Gastroesophageal sphincter (tissue), 4 donors: ENCODE results near the gene DBF4B. TPM values are rescaled to one million over a fixed set of nuclear protein-coding genes. Genes with fewer than 3 reads are reported as not detected.

Source experiments
- ATAC-seq: fragments of 150-250 bp; one replicate; pipeline ENCODE4 v1.9.1; 2016; ENCODE audit warnings: mild to moderate bottlenecking, moderate library complexity
- H3K27ac ChIP-seq, 4 donors: fragments of 200-600 bp; sonication (generic) in 3 of 4; 1 replicate in 3 of 4; 2 replicates in 1 of 4; pipeline ENCODE4 v1.5.1; 2016 to 2019
- H3K27me3 ChIP-seq: fragments of 200-600 bp; sonication (generic); one replicate; pipeline ENCODE4 v1.5.1; 2019
- H3K36me3 ChIP-seq, 2 donors: fragments of 200-600 bp; sonication (generic); one replicate each; pipeline ENCODE4 v1.5.1; 2019; ENCODE audit warnings: control low read depth in 1 of 2
- H3K4me1 ChIP-seq, 3 donors: fragments of 200-600 bp; sonication (generic); 1 replicate in 2 of 3; 2 replicates in 1 of 3; pipeline ENCODE4 v1.5.1; 2016 to 2019; ENCODE audit warnings: control low read depth in 2 of 3
- H3K4me3 ChIP-seq, 2 donors: fragments of 200-600 bp; sonication (generic); one replicate each; pipeline ENCODE4 v1.5.1; 2019; ENCODE audit warnings: mild to moderate bottlenecking in 1 of 2, moderate library complexity in 1 of 2
- H3K9me3 ChIP-seq, 3 donors: fragments of 200-600 bp; sonication (generic); one replicate each; pipeline ENCODE4 v1.5.1; 2017 to 2019; ENCODE audit warnings: control low read depth in 2 of 3
- CTCF ChIP-seq, 4 experiments: fragments of 200-600 bp in 2 of 4; fragments of 450-650 bp in 2 of 4; sonication (generic) in 1 of 4; IDR thresholded peaks; one replicate each; pipeline ENCODE4 v1.5.1; 2017 to 2019; ENCODE audit warnings: antibody characterized with exemption in 4 of 4, mild to moderate bottlenecking in 2 of 4, moderate library complexity in 2 of 4
- EP300 ChIP-seq: sonication (generic); formaldehyde crosslinking; IDR thresholded peaks from one replicate; pipeline ENCODE4 v1.6.1; 2017; ENCODE audit warnings: antibody characterized with exemption, mild to moderate bottlenecking
- POLR2A ChIP-seq, 2 donors: fragments of 450-650 bp; IDR thresholded peaks; one replicate each; pipeline ENCODE4 v1.6.1; 2017; ENCODE audit warnings: antibody characterized with exemption in 2 of 2, mild to moderate bottlenecking in 2 of 2, moderate library complexity in 1 of 2
- POLR2AphosphoS5 ChIP-seq: sonication (generic); formaldehyde crosslinking; IDR thresholded peaks from one replicate; pipeline ENCODE4 v1.6.1; 2017; ENCODE audit warnings: antibody characterized with exemption
- WGBS, 2 donors: methylation state at CpG; one replicate each; pipeline ENCODE4 v1.1.5; 2018; ENCODE audit warnings: low coverage in 1 of 2; 5-methylcytosine and 5-hydroxymethylcytosine counted together
- total RNA-seq, 4 donors: library from RNA; depleted of rRNA; stranded (reverse); fragments of >200 nt; gene quantifications; one replicate each; pipeline ENCODE4 v1.1.0, GENCODE V29; 2016

The DBF4B gene
- total RNA-seq, 4 donors from 2014 or later: 0.96 to 7.2 (median 3.9) TPM

GRCh38 chr17:44759916-44760243 lies 51.4 kb downstream of the DBF4B start:
- Histone ChIP-seq H3K27ac (no peak overlapping the region), H3K4me3 (no peak overlapping the region)

DNA sequence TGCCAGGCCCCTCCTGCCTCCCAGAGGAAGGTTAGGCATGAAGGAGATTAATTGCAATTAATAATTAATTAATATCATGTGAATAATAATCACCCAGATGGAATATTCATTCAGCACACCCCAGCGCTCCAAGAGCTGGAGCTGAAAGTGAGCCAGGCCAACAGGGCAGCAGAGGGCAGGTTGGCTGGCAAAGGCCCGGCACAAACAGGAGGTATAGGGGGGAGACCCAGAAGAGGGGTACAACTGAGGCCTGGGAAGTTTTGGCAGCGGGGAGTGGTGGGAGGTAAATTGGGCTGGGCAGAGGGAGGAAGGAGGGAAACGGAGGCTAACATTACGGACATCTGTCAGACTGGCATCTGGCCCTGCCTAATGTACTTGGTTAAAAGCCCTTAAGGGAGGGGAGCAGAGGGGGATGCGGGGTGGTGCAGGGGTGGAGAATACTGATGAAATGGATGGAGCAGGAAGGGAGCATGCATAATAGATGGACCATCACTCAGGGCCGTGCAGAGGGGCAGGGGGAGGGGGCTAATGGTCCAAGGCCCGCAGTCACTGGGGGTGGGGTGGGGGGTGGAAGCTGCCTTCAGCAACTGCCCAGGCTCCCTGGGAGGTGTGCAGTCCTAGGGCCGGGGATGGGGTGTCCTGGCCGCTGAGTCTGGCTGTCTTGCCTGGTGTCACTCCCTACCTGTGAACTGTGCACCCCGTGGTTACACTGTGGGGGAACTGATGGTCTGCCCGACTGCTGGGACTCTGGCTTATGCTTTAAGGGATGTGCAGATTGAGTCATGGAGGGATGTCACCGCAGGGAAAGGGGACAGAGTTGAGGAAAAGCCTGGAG lies 52.2 kb downstream of the DBF4B start:
- no peaks in the 10 kb centered on the region for H3K9me3 ChIP-seq
- ATAC-seq: no peak
- no peaks in the 10 kb centered on the region for H3K36me3 ChIP-seq
- TF ChIP-seq CTCF (IDR thresholded peaks at IDR 0.05): no peak
- no peak for TF ChIP-seq EP300
- TF ChIP-seq POLR2AphosphoS5: no peak
- TF ChIP-seq POLR2A (IDR thresholded peaks at IDR 0.05): no peak
- 72 to 79% methylated on average over 7 to 10 of the region's 13 CpGs for WGBS, 2 donors
- no peak overlapping the region for H3K27ac ChIP-seq
- peaks cover 67% of the 10 kb centered on the region for H3K27me3 ChIP-seq
- peaks cover 0 to 18% (median 6%) of the 10 kb centered on the region in 3 donors for H3K4me1 ChIP-seq
- no peak overlapping the region for H3K4me3 ChIP-seq

More at GRCh38 chr17:44759916-44760243, 51.4 kb downstream of the DBF4B start:
- no CpG with 5 or more reads among the region's 3 CpGs for WGBS, 2 donors
- no peaks in the 10 kb centered on the region for H3K9me3 ChIP-seq
- TF ChIP-seq EP300 (no peak), CTCF (IDR thresholded peaks at IDR 0.05) (no peak), POLR2AphosphoS5 (no peak), POLR2A (IDR thresholded peaks at IDR 0.05) (no peak)
- no peak for ATAC-seq
- no peaks in the 10 kb centered on the region for H3K36me3 ChIP-seq
- H3K4me1 ChIP-seq: peaks cover 0 to 18% (median 6%) of the 10 kb centered on the region in 3 donors
- peaks cover 66% of the 10 kb centered on the region for H3K27me3 ChIP-seq

- WGBS, 2 donors: 83 to 84% methylated on average over 6 to 9 of the region's 17 CpGs
- peaks cover 0 to 18% (median 6%) of the 10 kb centered on the region in 3 donors for H3K4me1 ChIP-seq
These were observed 53.7 kb downstream of the DBF4B start for GRCh38 chr17:44761932-44762810.

DNA sequence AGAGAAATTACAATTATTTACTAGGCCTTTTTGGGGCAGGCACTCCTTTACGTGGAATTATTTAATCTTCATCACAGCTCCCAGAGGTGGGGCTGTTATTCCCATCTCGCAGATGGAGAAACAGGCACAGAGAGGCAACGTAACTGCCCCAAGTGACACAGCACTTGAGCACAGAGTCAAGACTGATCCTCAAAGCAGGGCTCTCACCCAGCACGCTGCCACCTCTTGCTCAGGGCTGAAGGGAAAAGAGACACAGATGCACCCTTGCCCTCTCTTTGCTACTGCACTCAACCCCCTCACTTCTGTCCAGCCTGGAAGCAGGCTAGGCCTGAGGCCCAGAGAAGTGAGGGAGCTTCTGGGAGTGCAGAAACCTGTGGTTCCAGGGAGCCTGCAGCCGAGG lies 54.7 kb downstream of the DBF4B start:
- TF ChIP-seq POLR2A (IDR thresholded peaks at IDR 0.05): no peak
- TF ChIP-seq POLR2AphosphoS5: no peak
- no peak for TF ChIP-seq CTCF (IDR thresholded peaks at IDR 0.05)
- Histone ChIP-seq H3K36me3 (no peaks in the 10 kb centered on the region), H3K4me1 (peaks cover 0 to 17% (median 6%) of the 10 kb centered on the region in 3 donors), H3K27me3 (peaks cover 56% of the 10 kb centered on the region), H3K9me3 (no peaks in the 10 kb centered on the region), H3K4me3 (no peak overlapping the region), H3K27ac (no peak overlapping the region)
- WGBS, 2 donors: 72% methylated on average over 4 of the region's 5 CpGs; no CpG with 5 or more reads in 1 of the 2 donors
- ATAC-seq: no peak

More at GRCh38 chr17:44761932-44762810, 53.7 kb downstream of the DBF4B start:
- Histone ChIP-seq H3K27me3 (peaks cover 66% of the 10 kb centered on the region), H3K36me3 (no peaks in the 10 kb centered on the region), H3K9me3 (no peaks in the 10 kb centered on the region), H3K27ac (no peak overlapping the region), H3K4me3 (no peak overlapping the region)
- no peak for ATAC-seq
- TF ChIP-seq POLR2AphosphoS5 (no peak), CTCF (IDR thresholded peaks at IDR 0.05) (no peak), EP300 (no peak), POLR2A (IDR thresholded peaks at IDR 0.05) (no peak)
